Astrocyte (in vitro differentiated cells and primary cell): ENCODE measurements around the gene AGPS. TPM values are rescaled to one million over a fixed set of nuclear protein-coding genes. Genes with fewer than 3 reads are reported as not detected.

Experiments
- DNase-seq: peaks from one replicate; pipeline ENCODE4 v3.0.0-alpha.2; 2010; ENCODE audit warnings: low read depth
- FAIRE-seq: peaks from 2 replicates; lab custom pipeline; 2011; peaks lifted over from hg19 to GRCh38; lab: Jason Lieb, UNC
- H2AFZ ChIP-seq: 2 replicates; pipeline ENCODE4 v1.6.0; 2012; ENCODE audit warnings: low read depth, low read length, inconsistent platforms
- H3K27ac ChIP-seq: 2 replicates; pipeline ENCODE4 v1.5.1; 2011; ENCODE audit warnings: low read depth, low read length, inconsistent platforms
- H3K27me3 ChIP-seq: 2 replicates; pipeline ENCODE4 v1.6.0; 2011; ENCODE audit warnings: low read length, inconsistent platforms; ENCODE audit not compliant: insufficient read depth
- H3K36me3 ChIP-seq: 2 replicates; pipeline ENCODE4 v1.5.1; 2011; ENCODE audit warnings: low read length, inconsistent platforms; ENCODE audit not compliant: insufficient read depth
- H3K4me1 ChIP-seq: 2 replicates; pipeline ENCODE4 v1.5.1; 2011; ENCODE audit warnings: low read length, inconsistent platforms; ENCODE audit not compliant: insufficient read depth
- H3K4me2 ChIP-seq: 2 replicates; pipeline ENCODE4 v1.6.0; 2012; ENCODE audit warnings: low read length, inconsistent platforms
- H3K4me3 ChIP-seq: 2 replicates; pipeline ENCODE4 v1.5.1; 2011; ENCODE audit warnings: low read depth, mild to moderate bottlenecking, low read length, inconsistent platforms; ENCODE audit not compliant: insufficient read depth
- H3K79me2 ChIP-seq: 2 replicates; pipeline ENCODE4 v1.6.0; 2012; ENCODE audit warnings: mild to moderate bottlenecking, low read length, inconsistent platforms; ENCODE audit not compliant: insufficient read depth
- H3K9ac ChIP-seq: 2 replicates; pipeline ENCODE4 v1.6.0; 2012; ENCODE audit warnings: mild to moderate bottlenecking, low read length, inconsistent platforms
- H3K9me3 ChIP-seq: 2 replicates; pipeline ENCODE4 v1.5.1; 2012; ENCODE audit warnings: low read depth, mild to moderate bottlenecking, low read length, inconsistent platforms; ENCODE audit not compliant: insufficient read depth
- H4K20me1 ChIP-seq: 2 replicates; pipeline ENCODE4 v1.6.0; 2012; ENCODE audit warnings: low read length, inconsistent platforms; ENCODE audit not compliant: insufficient read depth
- H3K27ac Mint-ChIP-seq: one replicate; pipeline ENCODE4 v1.8.0; 2021; ENCODE audit warnings: mild to moderate bottlenecking, mixed read lengths; ENCODE audit not compliant: unreplicated experiment
- H3K27me3 Mint-ChIP-seq: one replicate; pipeline ENCODE4 v1.8.0; 2021; ENCODE audit warnings: low read depth, mixed read lengths; ENCODE audit not compliant: unreplicated experiment
- H3K36me3 Mint-ChIP-seq: one replicate; pipeline ENCODE4 v1.8.0; 2021; ENCODE audit warnings: low read depth, mixed read lengths; ENCODE audit not compliant: unreplicated experiment
- H3K4me1 Mint-ChIP-seq: one replicate; pipeline ENCODE4 v1.8.0; 2021; ENCODE audit warnings: low read depth, mixed read lengths; ENCODE audit not compliant: unreplicated experiment
- H3K4me3 Mint-ChIP-seq: one replicate; pipeline ENCODE4 v1.8.0; 2021; ENCODE audit warnings: mild to moderate bottlenecking, moderate library complexity, mixed read lengths; ENCODE audit not compliant: unreplicated experiment
- H3K9me3 Mint-ChIP-seq: one replicate; pipeline ENCODE4 v1.8.0; 2021; ENCODE audit warnings: mild to moderate bottlenecking, mixed read lengths; ENCODE audit not compliant: unreplicated experiment
- EZH2 ChIP-seq: IDR thresholded peaks from 2 replicates; pipeline ENCODE4 v1.6.1; 2012; ENCODE audit warnings: mild to moderate bottlenecking, low read length, inconsistent platforms; ENCODE audit not compliant: insufficient read depth
- total RNA-seq: library from RNA; stranded (reverse); gene quantifications from 2 replicates; pipeline ENCODE4 v1.2.1, GENCODE V29; 2021
- TF ChIP-seq, protein P1 (sequence below): IDR thresholded peaks from 2 replicates; pipeline ENCODE4 v1.5.1; 2011; ENCODE audit warnings: low read depth, mild to moderate bottlenecking, inconsistent platforms, low read length, moderate library complexity; ENCODE audit not compliant: insufficient read depth

AGPS gene
- total RNA-seq, 1 donor from 2014 or later, result 66.2 TPM

DNA sequence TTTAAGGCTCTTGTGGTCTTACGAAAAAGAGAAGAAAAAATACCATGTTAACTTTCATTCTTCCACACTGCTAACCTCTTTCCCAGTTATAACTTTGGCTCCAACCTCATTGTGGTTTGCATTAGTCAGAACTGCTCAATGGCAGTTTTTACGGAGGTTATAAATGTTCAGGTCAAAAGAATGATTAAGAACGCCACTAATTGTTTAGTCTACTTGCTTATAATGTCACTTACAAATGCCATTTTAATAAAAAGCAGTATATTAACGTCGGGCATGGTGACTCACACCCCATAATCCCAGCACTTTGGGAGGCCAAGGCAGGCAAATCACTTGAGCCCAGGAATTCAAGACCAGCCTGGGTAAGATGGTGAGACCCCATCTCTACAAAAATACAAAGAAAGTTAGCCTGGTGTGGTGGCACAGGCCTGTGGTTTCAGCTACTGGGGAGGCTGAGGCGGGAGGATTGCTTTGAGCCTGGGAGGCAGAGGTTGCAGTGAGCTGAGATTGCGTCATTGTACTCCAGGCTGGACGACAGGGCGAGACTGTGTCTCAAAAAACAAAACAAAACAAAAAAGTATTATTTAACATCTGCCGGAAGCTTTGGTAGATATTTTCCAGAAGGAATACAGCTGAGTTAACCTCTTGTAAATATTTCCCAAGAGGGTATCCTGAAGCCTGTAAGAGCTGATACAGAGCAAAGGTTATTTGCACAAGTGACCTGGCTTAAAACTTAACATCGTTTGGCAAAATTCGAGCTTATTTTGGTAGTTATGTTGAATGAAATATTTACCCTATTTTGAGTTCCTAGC lies 5.1 kb downstream of the AGPS start:
- Histone ChIP-seq H3K27ac (peak overlapping the region; percentile 91), H3K36me3 (no peaks in the 10 kb centered on the region), H4K20me1 (peaks cover 6% of the 10 kb centered on the region), H3K79me2 (peaks cover 83% of the 10 kb centered on the region), H3K4me1 (peaks cover 43% of the 10 kb centered on the region), H2AFZ (no peak overlapping the region), H3K9ac (peak overlapping the region; percentile 72), H3K9me3 (no peaks in the 10 kb centered on the region), H3K4me2 (peak overlapping the region; percentile 77), H3K4me3 (peak overlapping the region; percentile 36), H3K27me3 (no peaks in the 10 kb centered on the region)
- TF ChIP-seq, protein P1, sequence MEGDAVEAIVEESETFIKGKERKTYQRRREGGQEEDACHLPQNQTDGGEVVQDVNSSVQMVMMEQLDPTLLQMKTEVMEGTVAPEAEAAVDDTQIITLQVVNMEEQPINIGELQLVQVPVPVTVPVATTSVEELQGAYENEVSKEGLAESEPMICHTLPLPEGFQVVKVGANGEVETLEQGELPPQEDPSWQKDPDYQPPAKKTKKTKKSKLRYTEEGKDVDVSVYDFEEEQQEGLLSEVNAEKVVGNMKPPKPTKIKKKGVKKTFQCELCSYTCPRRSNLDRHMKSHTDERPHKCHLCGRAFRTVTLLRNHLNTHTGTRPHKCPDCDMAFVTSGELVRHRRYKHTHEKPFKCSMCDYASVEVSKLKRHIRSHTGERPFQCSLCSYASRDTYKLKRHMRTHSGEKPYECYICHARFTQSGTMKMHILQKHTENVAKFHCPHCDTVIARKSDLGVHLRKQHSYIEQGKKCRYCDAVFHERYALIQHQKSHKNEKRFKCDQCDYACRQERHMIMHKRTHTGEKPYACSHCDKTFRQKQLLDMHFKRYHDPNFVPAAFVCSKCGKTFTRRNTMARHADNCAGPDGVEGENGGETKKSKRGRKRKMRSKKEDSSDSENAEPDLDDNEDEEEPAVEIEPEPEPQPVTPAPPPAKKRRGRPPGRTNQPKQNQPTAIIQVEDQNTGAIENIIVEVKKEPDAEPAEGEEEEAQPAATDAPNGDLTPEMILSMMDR, result no peak
- no peak for TF ChIP-seq EZH2
- Mint-ChIP-seq H3K27me3 (no peaks in the 10 kb centered on the region), H3K4me1 (peaks cover 65% of the 10 kb centered on the region), H3K4me3 (peak overlapping the region; percentile 51), H3K9me3 (no peaks in the 10 kb centered on the region), H3K36me3 (no peaks in the 10 kb centered on the region), H3K27ac (peak overlapping the region; percentile 90)
- DNase-seq (peak; percentile 98), FAIRE-seq (peak; percentile 78)

DNA sequence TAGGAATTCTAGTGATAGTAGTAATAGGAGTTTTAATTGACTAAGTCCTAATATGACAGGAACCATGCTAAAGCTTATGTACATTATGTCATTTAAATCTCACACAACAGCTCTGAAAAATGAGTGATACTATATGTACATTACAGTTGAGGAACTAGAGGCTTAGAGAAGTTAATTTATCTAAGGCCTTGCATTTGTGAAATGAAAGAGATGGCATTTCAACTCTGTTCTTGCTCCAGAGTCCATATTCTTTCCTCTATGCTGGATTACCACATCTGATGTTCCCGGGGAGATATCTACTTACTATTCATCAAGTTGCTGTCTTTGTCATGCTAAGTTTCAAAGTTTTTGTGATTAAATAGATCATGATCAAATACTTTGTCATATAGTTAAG lies 5.7 kb downstream of the AGPS start:
- no peaks in the 10 kb centered on the region for H3K27me3 Mint-ChIP-seq
- Histone ChIP-seq H3K36me3 (no peaks in the 10 kb centered on the region), H4K20me1 (peaks cover 6% of the 10 kb centered on the region), H3K79me2 (peaks cover 83% of the 10 kb centered on the region), H3K4me3 (no peak overlapping the region), H3K27ac (peak overlapping the region; percentile 91), H3K27me3 (no peaks in the 10 kb centered on the region), H3K4me2 (peak overlapping the region; percentile 77), H3K4me1 (peaks cover 43% of the 10 kb centered on the region), H3K9me3 (no peaks in the 10 kb centered on the region), H3K9ac (peak overlapping the region; percentile 72), H2AFZ (no peak overlapping the region)
- no peak for FAIRE-seq
- H3K27ac Mint-ChIP-seq, result peak overlapping the region; percentile 90
- no peak overlapping the region for H3K4me3 Mint-ChIP-seq
- peaks cover 65% of the 10 kb centered on the region for H3K4me1 Mint-ChIP-seq
- H3K36me3 Mint-ChIP-seq, result no peaks in the 10 kb centered on the region
- DNase-seq, result no peak
- H3K9me3 Mint-ChIP-seq, result no peaks in the 10 kb centered on the region
- TF ChIP-seq, protein P1, result no peak
- TF ChIP-seq EZH2, result no peak

DNA sequence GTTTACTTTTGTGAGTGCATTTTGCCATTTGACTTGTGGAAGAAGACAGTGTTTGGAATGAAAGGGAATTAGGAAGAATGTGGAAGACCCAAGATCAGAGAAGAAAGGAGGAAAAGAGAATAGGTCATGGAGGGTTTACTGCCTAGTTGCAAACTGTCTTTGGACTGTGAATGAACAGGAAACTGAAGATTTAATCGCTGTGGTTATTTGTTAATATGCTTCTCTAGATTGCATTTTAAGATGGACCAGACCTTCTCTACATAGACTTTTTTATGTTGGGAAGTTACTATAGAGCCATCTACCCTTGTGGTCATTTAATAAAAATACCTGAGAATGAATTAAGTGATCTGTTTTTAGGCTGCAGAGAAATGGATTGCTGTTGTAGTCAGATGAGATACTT lies 6.2 kb downstream of the AGPS start:
- peaks cover 65% of the 10 kb centered on the region for H3K4me1 Mint-ChIP-seq
- H3K4me2 ChIP-seq, result peak overlapping the region; percentile 5

More for the DNA sequence above, 6.2 kb downstream of the AGPS start:
- no peaks in the 10 kb centered on the region for H3K9me3 Mint-ChIP-seq
- H3K4me3 Mint-ChIP-seq, result peak overlapping the region; percentile 34
- H3K27ac Mint-ChIP-seq, result peak overlapping the region; percentile 90
- Histone ChIP-seq H3K9me3 (no peaks in the 10 kb centered on the region), H4K20me1 (peaks cover 9% of the 10 kb centered on the region), H3K4me1 (peaks cover 42% of the 10 kb centered on the region), H2AFZ (no peak overlapping the region), H3K36me3 (no peaks in the 10 kb centered on the region), H3K4me3 (no peak overlapping the region), H3K27me3 (no peaks in the 10 kb centered on the region), H3K27ac (peak overlapping the region; percentile 91), H3K9ac (no peak overlapping the region), H3K79me2 (peaks cover 83% of the 10 kb centered on the region)
- no peak for DNase-seq
- H3K36me3 Mint-ChIP-seq, result no peaks in the 10 kb centered on the region
- no peaks in the 10 kb centered on the region for H3K27me3 Mint-ChIP-seq
- TF ChIP-seq, protein P1, result no peak
- no peak for TF ChIP-seq EZH2
- FAIRE-seq, result no peak
